Stimulated activated naive CD8-positive, alpha-beta T cell treated with anti-CD3 and anti-CD28 coated beads, Interleukin-15, amount 100 ng/mL, for 72 hours (primary cell): ENCODE data around the gene FOXC2.

Experiments used
- ATAC-seq: fragments of 150-1000 bp; cut with Tn5 transposase; 2 replicates; pipeline ENCODE4 v1.10.0; 2021; ENCODE audit warnings: mild to moderate bottlenecking, moderate library complexity
- DNase-seq, 2 donors: peaks; one replicate each; pipeline ENCODE4 v3.0.0; 2021 to 2022
- H3K27ac Mint-ChIP-seq, 2 donors: one replicate each; pipeline ENCODE4 v1.8.0; 2022; ENCODE audit warnings: mild to moderate bottlenecking in 2 of 2, mixed read lengths in 2 of 2, moderate library complexity in 2 of 2
- H3K27me3 Mint-ChIP-seq: one replicate; pipeline ENCODE4 v1.8.0; 2022; ENCODE audit warnings: mixed read lengths
- H3K4me1 Mint-ChIP-seq: one replicate; pipeline ENCODE4 v1.8.0; 2022; ENCODE audit warnings: mild to moderate bottlenecking, mixed read lengths
- H3K4me3 Mint-ChIP-seq, 2 donors: one replicate each; pipeline ENCODE4 v1.8.0; 2022; ENCODE audit warnings: mild to moderate bottlenecking in 2 of 2, mixed read lengths in 2 of 2, moderate library complexity in 1 of 2
- H3K9me3 Mint-ChIP-seq, 2 donors: one replicate each; pipeline ENCODE4 v1.8.0; 2022; ENCODE audit warnings: mixed read lengths in 2 of 2

Gene FOXC2

DNA sequence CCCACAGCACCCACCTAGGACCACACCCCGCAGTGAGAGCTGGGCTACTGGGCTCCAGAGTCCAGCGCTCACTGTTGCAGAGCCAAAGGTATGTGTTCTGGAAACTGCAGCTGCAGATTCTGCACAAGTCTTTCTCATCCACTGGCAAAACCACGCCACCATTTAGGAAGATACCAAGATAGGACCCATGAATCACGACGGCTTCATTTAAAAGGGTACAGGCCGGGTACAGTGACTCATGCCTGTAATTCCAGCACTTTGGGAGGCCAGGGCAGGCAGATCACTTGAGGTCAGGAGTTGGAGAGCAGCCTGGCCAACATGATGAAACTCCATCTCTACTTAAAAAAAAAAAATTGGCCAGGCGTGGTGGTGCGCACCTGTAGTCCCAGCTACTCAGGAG lies 37.5 kb upstream of the FOXC2 start:
- H3K4me3 Mint-ChIP-seq, result no peak overlapping the region
- no peaks in the 10 kb centered on the region for H3K27me3 Mint-ChIP-seq
- H3K4me1 Mint-ChIP-seq, result no peaks in the 10 kb centered on the region
- no peak for ATAC-seq
- H3K27ac Mint-ChIP-seq, result no peak overlapping the region
- no peaks in the 10 kb centered on the region for H3K9me3 Mint-ChIP-seq
- no peak for DNase-seq

DNA sequence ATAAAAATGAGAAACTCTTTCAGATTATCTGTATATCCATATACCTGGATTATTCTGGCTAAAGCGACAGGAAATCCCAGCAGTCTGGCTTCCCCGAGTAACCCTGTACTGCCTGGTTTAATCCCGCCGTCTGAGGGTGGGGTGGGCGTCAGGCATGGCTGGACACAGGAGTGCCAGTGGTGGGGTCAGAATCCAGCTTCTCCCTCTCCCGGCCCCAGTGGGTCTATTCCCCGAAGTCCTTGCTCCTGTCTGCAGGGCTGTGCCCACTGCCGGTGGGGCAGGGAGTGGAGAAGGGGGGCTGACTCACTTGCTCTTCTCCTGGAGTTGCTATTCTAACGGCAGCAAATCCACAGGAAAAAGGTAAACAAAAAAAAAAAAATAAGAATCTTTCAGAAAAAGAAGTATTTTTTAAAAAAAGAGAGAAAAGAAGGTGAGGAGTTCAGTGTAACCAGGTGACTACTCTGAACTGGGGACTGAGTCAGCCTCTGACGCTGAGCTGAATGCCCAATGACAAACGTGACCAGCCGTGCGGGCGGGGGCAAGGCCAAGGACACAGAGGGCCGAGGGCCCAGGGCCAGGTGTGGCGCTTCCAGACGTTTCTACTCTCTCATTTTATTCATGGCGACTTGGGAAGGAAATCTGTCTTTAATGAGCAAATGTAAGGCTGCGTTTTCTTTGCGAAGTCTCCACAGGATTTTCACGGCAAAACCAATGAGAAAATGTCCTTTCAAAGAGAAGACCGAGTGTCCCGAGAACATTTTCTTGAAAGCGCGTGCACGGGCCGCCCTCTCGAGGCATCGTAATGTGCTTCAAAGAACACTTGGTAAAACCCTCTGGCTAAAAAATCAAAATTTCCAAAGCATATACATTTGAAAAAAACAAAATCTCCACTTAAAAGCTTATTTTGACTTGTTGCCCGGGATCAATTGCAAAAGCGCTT lies 36.1 kb upstream of the FOXC2 start:
- no peaks in the 10 kb centered on the region for H3K27me3 Mint-ChIP-seq
- no peaks in the 10 kb centered on the region for H3K4me1 Mint-ChIP-seq
- DNase-seq, result no peak
- peak overlapping the region in 1 of 2 donors; percentile 65 for H3K27ac Mint-ChIP-seq
- no peaks in the 10 kb centered on the region for H3K9me3 Mint-ChIP-seq
- no peak overlapping the region for H3K4me3 Mint-ChIP-seq
- ATAC-seq, result no peak

DNA sequence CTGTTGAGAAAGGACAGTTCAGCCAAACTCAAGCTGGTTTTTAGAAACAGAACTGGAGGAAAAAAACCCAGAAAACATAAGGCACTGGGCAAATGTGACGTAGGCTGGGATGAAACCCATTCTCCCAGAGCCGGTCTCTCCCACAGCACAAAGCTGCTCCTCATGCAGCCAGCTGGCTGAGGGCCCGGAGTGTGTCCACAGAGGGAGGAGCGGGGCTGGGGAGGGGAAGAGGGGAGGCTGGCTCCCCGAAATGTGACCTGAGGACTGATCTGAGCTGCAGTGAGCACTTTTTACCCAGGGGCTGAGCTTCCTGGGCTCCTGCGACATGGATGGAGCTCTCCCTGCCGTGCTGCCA lies 35.5 kb upstream of the FOXC2 start:
- Mint-ChIP-seq H3K27ac (no peak overlapping the region), H3K4me1 (no peaks in the 10 kb centered on the region), H3K4me3 (no peak overlapping the region), H3K27me3 (no peaks in the 10 kb centered on the region), H3K9me3 (no peaks in the 10 kb centered on the region)
- ATAC-seq, result no peak
- DNase-seq, result no peak

DNA sequence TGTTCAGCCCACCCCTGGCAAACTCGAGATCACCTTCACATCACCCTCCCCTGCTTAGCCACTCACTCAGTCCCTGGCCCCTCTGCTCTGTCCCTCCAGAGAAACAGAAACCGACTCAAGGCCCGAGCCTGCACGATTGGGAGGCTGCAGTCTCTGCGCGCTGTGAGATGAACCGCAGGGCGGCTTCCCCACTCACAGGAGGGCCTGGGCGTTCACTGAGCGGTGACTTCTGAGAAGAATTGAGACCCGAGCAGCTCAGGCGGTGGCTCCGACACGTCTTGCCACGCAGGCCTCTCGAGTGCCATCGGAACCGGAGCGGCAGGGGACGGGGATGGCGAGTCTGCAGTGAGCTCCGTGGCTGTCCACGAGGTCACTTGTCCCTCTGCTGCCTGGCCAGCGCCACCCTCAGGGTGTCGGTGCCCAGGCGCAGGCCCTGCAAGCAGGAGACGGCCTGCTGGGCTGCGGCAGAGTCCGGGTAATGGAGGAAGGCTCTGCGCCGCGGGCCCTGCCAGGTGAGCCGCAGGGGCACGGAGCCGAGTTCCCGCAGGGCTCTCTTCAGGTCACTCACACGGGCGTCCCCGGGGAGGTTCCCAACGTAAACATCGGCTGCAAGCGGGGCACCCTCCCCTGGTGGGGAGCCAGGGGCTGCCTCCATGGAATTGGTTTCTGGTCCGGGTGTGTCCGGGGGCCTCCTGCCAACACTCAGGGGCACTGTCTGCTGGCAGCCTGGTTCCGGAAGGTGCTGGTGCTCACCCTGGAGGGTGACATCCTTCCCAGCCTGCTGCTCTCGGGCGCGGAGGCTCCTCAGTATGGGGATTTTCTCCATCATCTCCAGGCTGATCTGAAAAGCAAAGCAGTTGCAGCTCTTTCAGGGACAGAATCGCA lies 34.7 kb upstream of the FOXC2 start:
- no peak overlapping the region for H3K27ac Mint-ChIP-seq
- DNase-seq, result no peak
- H3K9me3 Mint-ChIP-seq, result no peaks in the 10 kb centered on the region
- H3K4me3 Mint-ChIP-seq, result no peak overlapping the region
- no peak for ATAC-seq
- no peaks in the 10 kb centered on the region for H3K27me3 Mint-ChIP-seq
- no peaks in the 10 kb centered on the region for H3K4me1 Mint-ChIP-seq

DNA sequence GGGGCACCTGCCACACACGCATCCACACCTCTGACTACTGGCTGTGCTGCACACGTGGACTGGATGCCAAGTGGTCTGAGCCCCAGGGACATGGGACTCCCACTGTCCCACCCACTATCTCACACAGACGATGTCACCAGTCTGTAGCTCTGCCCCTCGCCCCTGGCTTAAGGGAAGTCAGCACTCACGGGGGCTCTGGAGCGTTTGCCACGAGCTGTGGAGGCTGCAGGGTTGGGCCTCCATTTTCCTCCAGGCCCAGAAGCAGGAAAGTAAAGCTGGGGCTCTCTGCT lies 34.2 kb upstream of the FOXC2 start:
- H3K4me1 Mint-ChIP-seq, result no peaks in the 10 kb centered on the region
- H3K27ac Mint-ChIP-seq, result no peak overlapping the region
- no peaks in the 10 kb centered on the region for H3K9me3 Mint-ChIP-seq
- ATAC-seq, result no peak
- H3K4me3 Mint-ChIP-seq, result no peak overlapping the region
- H3K27me3 Mint-ChIP-seq, result no peaks in the 10 kb centered on the region
- DNase-seq, result no peak

DNA sequence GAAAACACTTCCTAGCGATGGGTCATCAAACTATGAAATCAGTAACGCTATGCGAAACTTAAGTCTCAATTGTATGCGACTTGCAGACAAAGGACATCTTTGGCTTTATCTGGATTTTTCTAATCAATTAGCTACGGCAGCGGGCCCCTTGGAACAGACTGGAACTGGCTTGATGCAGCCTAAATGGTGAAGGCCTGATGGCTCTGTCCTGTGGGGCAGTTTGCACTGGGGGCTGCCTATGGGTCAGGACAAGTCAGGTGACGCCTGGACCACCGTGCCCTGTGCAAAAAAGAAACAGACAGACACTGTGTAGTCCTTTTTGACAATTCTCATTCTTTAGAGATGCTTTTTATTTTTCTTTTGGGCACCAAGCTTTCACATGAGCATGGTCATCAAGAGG lies 33.6 kb upstream of the FOXC2 start:
- Mint-ChIP-seq H3K27ac (no peak overlapping the region), H3K4me3 (no peak overlapping the region), H3K27me3 (no peaks in the 10 kb centered on the region), H3K9me3 (no peaks in the 10 kb centered on the region), H3K4me1 (no peaks in the 10 kb centered on the region)
- ATAC-seq (no peak), DNase-seq (no peak)

DNA sequence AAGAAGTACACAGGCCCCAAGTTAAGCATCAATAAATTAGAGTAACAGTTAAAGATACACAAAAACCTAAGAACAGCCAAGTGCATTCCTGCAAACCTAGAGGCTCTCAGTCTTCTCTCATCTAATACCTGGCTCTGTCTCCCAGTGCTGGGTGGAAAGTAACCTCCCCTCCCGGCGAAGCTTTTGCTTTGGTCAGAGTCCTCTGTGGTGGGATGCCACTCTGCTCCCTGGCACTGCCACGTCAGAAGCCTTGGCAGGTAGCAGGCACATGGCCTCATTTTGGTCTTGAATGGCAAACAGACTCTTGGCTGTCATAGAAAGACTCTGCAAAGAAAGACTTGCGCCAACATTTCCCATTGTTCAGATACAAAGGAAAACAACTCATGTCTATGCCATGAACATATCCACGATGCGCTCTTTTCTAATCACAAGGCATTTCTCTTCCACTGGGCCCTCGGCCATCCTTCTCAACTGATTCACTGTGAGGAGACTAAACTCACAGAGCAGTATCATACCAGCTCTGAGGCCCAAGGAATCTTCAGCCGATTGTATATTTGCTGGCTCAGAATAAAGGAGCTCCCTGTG lies 32.8 kb upstream of the FOXC2 start:
- Mint-ChIP-seq H3K4me1 (no peaks in the 10 kb centered on the region), H3K27me3 (no peaks in the 10 kb centered on the region), H3K9me3 (no peaks in the 10 kb centered on the region), H3K4me3 (no peak overlapping the region), H3K27ac (no peak overlapping the region)
- DNase-seq (no peak), ATAC-seq (no peak)

DNA sequence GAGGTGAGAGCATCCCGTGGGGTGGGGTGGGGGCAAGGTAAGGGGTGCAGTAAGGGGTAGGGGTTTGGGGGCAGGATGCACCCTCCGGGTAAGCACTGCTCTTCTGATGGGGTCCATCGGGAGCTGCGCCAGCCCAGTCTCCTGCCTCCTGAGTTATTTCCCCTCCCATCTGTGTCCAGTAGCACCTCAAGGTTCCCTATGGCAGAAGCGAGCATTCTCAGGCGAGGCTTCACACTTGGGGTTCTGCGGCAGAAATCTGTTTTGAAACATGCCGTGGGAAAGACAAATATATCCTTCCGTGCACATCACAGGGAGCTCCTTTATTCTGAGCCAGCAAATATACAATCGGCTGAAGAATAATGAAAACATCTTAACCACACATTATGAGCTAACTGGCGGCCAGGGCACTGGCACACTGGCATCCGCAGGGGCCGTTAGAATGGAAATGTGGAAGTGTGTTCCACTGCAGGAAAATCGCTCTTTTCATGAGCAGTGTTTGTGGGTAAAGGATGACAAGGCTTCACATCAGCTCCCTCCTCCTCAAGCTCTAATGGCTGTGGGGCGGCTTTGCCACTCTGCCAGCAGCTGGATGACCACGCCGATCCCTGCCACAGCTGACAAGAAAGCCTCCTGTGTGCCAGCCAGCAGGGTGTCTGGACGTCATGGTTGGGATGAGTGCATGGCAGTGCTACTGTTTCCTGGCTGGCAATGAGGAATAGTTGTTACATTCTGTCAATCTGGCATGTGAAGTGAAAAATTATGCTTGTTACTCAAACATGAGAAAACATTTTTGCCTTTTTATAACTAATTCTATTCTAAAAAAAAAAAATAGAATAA lies 31.6 kb upstream of the FOXC2 start:
- no peak overlapping the region for H3K27ac Mint-ChIP-seq
- H3K9me3 Mint-ChIP-seq, result no peaks in the 10 kb centered on the region
- DNase-seq (no peak), ATAC-seq (no peak)
- H3K4me3 Mint-ChIP-seq, result no peak overlapping the region
- no peaks in the 10 kb centered on the region for H3K4me1 Mint-ChIP-seq
- no peaks in the 10 kb centered on the region for H3K27me3 Mint-ChIP-seq

DNA sequence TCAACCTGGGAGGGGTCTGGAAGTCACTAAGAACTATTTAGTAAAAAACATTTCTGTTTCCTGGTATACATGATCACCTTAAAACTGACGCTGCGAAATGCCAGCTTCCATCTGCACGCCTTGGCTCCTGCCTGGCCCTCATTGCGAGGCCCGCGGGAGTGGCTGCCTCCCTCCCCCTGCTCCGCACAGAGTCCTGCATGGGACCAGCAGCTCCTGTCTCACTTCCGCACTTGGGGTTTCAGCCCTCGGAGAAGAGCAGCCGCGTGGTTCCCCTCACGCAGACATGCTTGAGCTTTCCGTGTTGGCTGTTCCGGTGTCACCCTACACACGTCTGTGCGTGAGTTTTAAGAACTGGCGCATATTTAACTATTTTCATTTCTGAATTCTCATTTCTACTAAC lies 30.0 kb upstream of the FOXC2 start:
- no peak for ATAC-seq
- no peak for DNase-seq
- Mint-ChIP-seq H3K4me3 (no peak overlapping the region), H3K27ac (no peak overlapping the region), H3K4me1 (no peaks in the 10 kb centered on the region), H3K27me3 (no peaks in the 10 kb centered on the region), H3K9me3 (no peaks in the 10 kb centered on the region)

DNA sequence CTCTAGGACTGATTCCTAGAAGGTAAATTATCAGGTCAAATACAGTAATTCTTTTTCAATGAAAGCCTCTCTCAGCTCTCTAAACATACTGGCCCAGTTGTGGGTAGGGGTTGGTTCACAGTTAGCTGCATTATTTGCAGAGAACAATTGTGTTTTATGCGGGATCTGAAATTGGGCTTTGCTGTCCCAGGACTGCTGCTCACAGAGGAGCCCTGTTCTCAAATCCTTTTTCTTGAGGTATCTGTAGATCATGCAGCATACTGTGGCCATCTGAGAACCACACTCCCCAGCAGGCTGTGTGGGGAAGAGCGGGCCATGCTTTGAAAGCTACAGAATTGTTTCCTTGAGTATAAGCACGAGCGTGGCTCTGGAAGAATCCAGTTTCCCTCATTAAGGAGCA lies 29.1 kb upstream of the FOXC2 start:
- Mint-ChIP-seq H3K4me3 (no peak overlapping the region), H3K4me1 (no peaks in the 10 kb centered on the region), H3K9me3 (no peaks in the 10 kb centered on the region), H3K27me3 (no peaks in the 10 kb centered on the region), H3K27ac (no peak overlapping the region)
- DNase-seq, result no peak
- ATAC-seq, result no peak

DNA sequence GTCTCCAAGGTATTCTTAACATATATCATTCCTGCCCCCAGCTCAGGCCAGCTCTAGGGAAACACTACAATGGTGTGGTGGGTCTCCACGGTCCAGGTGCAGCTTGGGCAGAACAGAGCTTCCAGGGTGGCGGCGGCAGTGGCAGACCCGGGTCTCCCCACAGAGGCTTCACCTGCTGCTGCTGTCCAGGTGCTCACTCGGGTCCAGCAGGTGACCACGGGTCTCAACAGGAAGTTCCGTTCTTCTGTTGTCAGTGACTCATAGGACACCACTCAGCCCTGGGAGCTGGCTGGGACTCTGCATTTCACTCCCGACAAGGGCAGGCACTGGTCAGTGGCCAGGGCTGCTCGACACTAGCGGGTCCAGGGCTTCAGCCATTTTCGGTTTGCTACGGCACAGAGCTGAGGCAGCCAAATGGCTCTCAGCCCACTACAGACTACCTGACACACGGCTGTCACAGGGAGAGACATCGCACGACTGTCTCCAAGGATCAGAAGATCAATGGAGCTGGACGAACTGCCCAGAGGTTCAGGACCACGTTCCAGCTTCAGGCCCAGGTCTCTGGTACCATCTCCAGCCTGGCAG lies 28.3 kb upstream of the FOXC2 start:
- ATAC-seq, result no peak
- no peak for DNase-seq
- H3K4me3 Mint-ChIP-seq, result no peak overlapping the region
- no peaks in the 10 kb centered on the region for H3K9me3 Mint-ChIP-seq
- no peaks in the 10 kb centered on the region for H3K27me3 Mint-ChIP-seq
- H3K4me1 Mint-ChIP-seq, result no peaks in the 10 kb centered on the region
- peak overlapping the region in 1 of 2 donors; percentile 91 for H3K27ac Mint-ChIP-seq

DNA sequence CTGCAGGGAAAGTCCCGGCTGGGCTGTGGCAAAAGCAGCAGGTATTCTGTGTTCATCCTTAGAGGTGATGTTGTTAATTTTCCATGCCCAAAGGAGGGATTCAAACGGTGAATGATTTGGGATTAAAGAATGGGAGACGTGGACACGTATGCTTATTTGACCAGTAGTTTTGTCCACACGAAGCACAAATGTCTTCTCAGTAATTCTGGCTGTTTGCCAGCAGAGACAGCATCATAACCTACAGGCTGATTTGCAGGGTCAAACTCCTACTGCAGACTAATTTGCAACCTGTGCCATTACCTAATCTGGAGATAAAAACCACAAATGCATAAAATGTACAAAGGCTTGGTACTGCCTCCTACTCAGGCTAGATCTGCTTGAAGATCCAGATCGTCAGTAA lies 25.7 kb upstream of the FOXC2 start:
- Mint-ChIP-seq H3K9me3 (no peaks in the 10 kb centered on the region), H3K4me1 (no peaks in the 10 kb centered on the region), H3K27me3 (no peaks in the 10 kb centered on the region)

DNA sequence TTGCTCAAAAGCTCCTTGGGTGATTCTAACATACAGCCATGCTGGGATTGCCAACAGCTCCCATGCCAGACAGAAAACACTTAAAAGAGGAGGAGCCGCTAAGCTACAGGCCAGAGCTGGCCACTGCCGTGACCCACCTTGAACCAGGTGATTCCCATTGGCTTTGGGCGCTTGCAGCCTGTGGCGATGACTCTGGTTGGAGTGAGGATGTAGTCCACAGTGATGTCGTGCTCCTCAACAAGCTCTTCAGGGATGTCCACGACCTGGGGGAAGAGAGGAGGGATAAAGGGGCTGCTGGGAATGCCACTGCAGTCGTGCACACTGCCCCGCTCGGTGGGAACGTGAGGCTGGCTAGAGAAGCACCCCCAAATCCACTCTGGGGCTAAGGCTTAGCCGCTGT lies 25.1 kb upstream of the FOXC2 start:
- Mint-ChIP-seq H3K4me1 (no peaks in the 10 kb centered on the region), H3K27me3 (no peaks in the 10 kb centered on the region), H3K27ac (no peak overlapping the region), H3K9me3 (no peaks in the 10 kb centered on the region), H3K4me3 (no peak overlapping the region)
- DNase-seq (no peak), ATAC-seq (no peak)

More for the DNA sequence above, 25.7 kb upstream of the FOXC2 start:
- ATAC-seq (no peak), DNase-seq (no peak)
- H3K4me3 Mint-ChIP-seq, result no peak overlapping the region
- no peak overlapping the region for H3K27ac Mint-ChIP-seq

DNA sequence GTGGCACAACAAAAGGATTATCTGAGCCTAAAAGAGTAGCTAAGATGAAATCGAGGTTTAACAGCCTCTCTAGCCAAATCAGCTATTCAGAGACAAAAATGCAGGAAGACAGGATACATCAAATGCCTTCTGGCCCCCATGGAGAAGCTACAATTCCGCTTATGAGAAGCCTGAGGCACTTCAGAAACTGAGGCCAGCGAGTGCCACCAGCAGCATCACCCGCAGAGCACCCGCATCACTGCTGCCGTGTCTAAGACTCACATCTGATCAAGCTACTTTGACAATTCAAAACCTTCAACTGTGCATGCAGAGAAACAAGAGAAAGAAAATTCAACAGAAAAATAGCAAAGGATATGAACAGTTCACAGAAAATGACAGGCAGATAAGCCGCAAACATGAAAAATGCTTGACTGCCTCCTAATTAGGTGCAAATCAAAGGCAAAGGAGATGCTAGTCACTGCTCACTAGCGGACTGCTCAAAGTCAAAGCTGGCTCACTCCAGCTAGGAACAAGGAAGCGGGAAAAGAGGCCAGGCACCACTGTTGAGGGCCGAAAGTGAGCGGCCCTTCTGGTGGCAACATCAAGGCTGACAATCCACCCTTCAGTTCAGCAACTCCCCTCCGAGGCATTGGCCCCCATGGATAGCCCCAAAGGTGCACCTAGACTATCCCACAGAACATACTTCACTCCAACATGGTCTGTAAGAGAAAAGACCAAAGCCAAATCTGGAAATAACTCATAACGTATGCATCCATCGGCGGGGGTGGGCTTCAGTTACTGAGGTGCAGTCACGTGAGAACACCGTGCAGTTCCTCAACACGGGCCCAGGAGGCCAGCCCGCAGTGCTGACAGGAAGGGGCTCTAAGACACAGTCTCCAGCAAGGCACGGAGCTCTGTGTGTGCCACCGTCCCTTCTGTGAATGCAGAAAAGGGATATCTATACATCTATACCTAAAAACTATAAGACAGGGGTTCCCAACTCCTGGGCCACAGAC lies 23.6 kb upstream of the FOXC2 start:
- Mint-ChIP-seq H3K27me3 (no peaks in the 10 kb centered on the region), H3K4me1 (no peaks in the 10 kb centered on the region), H3K9me3 (no peaks in the 10 kb centered on the region), H3K27ac (peak overlapping the region in 1 of 2 donors; percentile 40), H3K4me3 (no peak overlapping the region)
- ATAC-seq, result no peak
- DNase-seq, result no peak
